ENCODE data around the gene GRIPAP1. TPM values are rescaled to one million over a fixed set of nuclear protein-coding genes. Genes with fewer than 3 reads are reported as not detected.
A peak's percentile ranks its signal among the peaks of the same experiment; 100 is the strongest.

The GRIPAP1 gene
- total RNA-seq, 1 donor from 2014 or later, result 30.8 TPM

GRCh38 chrX:48957827-48958634 is 44.0 kb downstream of the GRIPAP1 start:
- peak; percentile 98 for DNase-seq

DNA sequence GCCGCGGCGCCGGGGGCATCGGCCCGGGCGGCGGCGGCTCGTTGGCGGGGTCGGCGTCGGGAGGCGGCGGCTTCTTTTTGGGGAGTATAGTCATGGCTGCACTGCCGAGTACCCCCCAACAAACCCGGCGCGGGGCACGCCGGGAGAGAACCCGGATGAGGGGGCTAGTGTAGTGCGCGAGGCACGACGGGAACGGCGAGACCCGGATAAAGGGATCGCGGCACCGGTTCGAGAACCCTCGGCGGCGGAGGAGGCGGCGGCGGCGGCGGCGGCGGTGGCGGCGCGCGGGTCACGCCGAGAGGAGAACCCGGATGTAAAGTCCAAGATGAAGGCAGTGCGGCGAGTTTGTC is 44.6 kb downstream of the GRIPAP1 start, which contains the start of gene OTUD5:
TSS of gene OTUD5 (minus strand) at position 131 of the 350 bp plus-strand sequence. CDS start at position 94, 37 bp downstream.
- no peak for DNase-seq

- peak; percentile 40 for DNase-seq
Observed at GRCh38 chrX:48956728-48957414, 45.2 kb downstream of the GRIPAP1 start.

DNA sequence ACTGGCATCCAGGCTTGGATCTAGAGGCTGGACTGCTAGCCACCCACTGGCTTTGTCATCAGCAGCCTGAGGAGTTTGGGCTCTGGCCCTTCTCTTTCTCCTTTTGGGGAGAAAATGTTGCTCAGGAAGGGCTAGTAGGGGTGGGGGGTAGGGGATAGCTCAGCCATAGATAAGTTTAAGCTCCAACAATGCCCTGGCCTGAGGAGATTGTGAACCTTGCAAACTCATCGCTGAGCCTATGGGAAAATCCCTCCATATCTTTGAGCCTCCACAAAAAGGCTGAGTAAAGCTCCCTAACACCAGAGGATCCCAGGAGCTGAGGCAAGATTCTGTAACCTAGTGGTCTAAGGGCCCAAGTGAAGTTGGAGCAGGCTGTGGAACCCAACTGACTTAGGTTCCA is 53.5 kb downstream of the GRIPAP1 start:
- no peak for DNase-seq

DNA sequence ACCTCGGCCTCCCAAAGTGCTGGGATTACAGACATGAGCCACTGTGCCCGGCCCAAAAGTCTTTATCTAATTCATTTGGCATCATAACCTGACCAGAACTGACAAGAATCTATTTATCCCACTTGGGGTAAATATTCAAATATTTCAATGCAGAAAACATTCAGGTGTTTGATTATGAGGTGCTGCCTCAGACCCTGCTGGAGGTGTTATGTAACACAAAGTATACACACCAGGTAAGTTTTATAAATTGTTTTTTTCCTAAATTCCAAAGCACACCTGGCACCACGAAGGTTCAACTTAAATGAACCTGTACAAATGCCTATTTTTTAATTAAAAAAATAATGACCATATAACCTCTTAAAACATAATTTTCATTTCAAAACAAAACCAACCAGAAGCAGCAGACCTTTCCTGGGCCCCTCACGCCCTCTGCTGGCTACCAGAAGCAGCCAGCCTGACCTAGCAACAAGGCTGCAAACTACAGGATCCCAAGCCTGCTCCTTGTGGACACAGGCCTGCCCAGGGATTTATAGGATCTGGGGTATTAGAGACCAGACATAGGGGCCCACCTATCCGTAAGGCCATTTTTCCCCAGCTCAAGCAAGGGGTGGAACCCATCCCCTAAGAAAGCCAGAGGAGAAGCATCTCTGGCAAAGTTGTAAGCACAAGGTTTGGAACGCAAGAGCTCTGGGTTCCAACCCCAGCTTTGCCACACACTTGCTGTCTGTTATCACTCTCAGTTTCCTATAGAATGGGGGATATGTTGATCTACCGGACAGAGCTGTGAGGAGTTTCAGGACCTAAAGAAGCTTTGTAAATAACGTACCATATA is 56.3 kb downstream of the GRIPAP1 start:
- DNase-seq, result peak; percentile 68

- no peak for DNase-seq
Observed at GRCh38 chrX:48942895-48943294, 59.2 kb downstream of the GRIPAP1 start.

DNA sequence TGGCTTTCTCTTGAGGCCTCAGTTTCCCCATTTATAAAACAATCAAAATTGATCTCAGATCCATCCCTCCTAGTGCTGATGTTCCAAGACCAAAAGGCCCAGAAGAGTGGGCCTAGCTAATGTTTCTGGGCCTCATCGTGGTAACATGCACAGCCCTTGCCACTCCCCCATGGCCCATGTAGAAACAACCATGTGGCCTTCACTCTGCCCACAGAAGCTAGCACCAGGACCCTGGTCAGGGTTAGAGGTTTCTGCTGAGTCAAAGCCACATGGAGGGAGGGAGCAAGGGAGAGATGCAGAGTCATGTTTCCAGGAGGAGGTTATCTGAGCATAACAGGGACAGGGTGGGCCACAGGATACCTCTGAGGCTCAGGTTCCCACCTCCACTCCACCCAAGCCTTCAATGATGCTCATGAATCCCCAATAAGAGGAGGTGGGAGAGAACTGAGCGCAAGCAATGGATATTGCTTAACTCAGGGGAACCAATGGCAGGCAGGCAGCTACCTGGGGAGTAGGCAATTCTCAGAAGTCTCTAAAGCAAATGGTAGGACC is 61.6 kb downstream of the GRIPAP1 start:
- DNase-seq, result no peak

DNA sequence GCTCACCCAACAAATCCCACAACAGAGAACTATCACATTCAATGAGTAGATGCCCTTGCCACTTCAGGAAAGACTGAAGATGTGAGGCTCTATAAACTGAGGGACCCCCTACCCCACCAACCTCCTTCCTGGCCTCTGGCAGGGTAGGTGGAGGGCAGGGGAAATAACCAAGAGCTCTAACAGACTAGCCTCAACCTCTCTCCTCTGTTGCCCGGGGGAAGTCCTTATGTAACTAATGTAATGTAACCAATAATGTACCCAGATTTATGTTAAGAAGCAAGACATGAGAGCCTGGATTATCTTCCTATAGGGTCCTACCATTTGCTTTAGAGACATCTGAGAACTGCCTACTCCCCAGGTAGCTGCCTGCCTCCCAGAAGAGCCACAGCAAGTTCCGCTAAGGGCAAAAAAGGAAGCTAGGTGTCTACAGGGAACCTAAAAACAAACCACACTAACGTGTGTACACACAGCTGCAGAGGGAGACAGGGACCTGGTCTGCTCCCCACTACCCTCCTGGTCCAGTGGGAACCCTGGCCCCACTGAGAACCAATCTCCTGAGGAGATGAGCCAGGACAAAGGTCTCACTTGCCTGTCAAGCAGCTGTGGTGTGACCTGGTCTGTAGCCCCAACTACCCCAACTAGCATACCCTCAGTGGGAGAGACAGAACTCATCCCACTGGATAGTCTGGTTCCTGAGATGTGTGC is 62.4 kb downstream of the GRIPAP1 start:
- DNase-seq, result no peak

GRCh38 chrX:48938721-48939425 is 63.2 kb downstream of the GRIPAP1 start:
- DNase-seq, result no peak

GRCh38 chrX:48937054-48937907 is 64.8 kb downstream of the GRIPAP1 start:
- DNase-seq, result no peak

GRCh38 chrX:48936429-48937053 is 65.5 kb downstream of the GRIPAP1 start:
- DNase-seq, result no peak

- DNase-seq, result no peak
Observed at GRCh38 chrX:48935301-48935670, 66.8 kb downstream of the GRIPAP1 start.

DNA sequence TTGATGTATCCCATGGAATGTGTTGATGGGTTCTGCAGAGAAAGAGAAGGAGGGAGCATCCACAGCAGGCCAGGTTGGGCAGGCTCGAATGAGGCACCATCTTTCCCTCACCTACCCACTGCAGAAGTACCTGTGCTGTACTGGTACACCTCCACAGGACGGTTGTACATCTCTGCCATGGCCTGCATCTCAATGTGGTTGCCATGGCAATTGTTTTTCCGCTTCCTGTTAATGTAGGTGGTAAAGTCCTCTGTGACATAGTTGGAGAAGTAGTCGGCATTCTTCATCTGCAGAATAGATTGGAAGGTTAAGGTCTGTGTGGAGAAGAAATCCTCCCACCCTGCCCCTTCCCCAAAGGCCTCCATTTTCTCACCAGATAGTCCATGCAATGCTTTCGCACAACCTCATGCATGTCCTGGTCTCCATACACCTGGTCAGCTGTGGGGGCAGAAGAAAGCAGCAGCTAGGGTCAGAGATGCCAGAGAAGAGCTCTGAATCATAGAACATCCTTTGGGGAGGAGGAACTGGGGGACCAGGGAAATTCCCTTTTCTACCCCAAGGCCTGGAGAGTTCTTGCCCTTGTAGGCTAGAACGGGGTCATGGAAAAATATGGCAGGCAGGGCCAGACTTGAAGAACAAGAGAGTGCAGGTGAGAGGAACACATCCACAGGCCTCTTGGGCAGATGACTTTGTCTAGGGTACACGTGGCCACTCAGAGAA is 67.3 kb downstream of the GRIPAP1 start:
- no peak for DNase-seq

GRCh38 chrX:48933757-48934156 is 68.3 kb downstream of the GRIPAP1 start:
- no peak for DNase-seq

GRCh38 chrX:48927736-48928382 is 74.2 kb downstream of the GRIPAP1 start:
- no peak for DNase-seq

- no peak for DNase-seq
Observed at GRCh38 chrX:48927123-48927522, 74.9 kb downstream of the GRIPAP1 start.

DNA sequence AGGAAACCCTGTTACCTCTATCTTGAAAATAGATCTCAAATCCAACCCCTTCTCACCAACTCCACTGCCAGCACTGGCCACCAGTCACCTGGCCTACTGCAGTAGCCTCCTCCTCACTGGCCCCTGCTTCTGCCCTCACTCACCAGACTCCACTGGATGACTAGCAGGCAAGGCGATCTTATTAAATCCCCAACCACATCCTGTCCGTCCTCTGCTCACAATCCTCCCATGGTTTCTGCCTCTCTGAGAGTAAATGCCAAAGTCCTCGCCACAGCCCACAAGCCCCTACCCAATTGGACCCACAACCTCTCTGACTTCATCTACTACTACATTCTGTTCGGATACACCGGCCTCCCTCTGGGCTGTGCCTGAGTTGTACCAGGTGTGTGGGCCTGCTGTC is 77.8 kb downstream of the GRIPAP1 start:
- no peak for DNase-seq

- no peak for DNase-seq
Observed at GRCh38 chrX:48923771-48924170, 78.3 kb downstream of the GRIPAP1 start.

Data from dermis blood vessel endothelial cell (primary cell).